H1 (cell line): ENCODE results near the gene GGA3. TPM values are rescaled to one million over a fixed set of nuclear protein-coding genes. Genes with fewer than 3 reads are reported as not detected.

Experiments
- CTCF ChIA-PET: fragments of 300-600 bp; sonication (Branson Sonifier 250); formaldehyde crosslinking; loops from one replicate; lab custom pipeline; 2021; ENCODE audit not compliant: partially characterized antibody; lab: Charles Lee
- POLR2A ChIA-PET: fragments of 300-600 bp; sonication (Branson Sonifier 250); formaldehyde crosslinking; loops from one replicate; lab custom pipeline; 2021; ENCODE audit warnings: inconsistent platforms; ENCODE audit not compliant: partially characterized antibody; lab: Charles Lee
- DNase-seq, 2 experiments: peaks; one replicate each; pipeline versions ENCODE4 v3.0.0 to v3.0.0-alpha.2; 2010 to 2022; ENCODE audit warnings: low spot score in 2 of 2, low read depth in 1 of 2, mixed read lengths in 1 of 2
- FAIRE-seq: peaks from 2 replicates; lab custom pipeline; 2011; peaks lifted over from hg19 to GRCh38; lab: Jason Lieb, UNC
- H2AFZ ChIP-seq: 2 replicates; pipeline ENCODE4 v1.8.1; 2012; ENCODE audit warnings: low read length, inconsistent platforms
- H2AK5ac ChIP-seq: 2 replicates; pipeline ENCODE4 v1.6.1; 2013; ENCODE audit warnings: low read depth, low read length
- H2BK120ac ChIP-seq: replicated peaks from 2 replicates; pipeline ENCODE3; 2013; ENCODE audit warnings: low read depth, low read length, inconsistent platforms
- H2BK12ac ChIP-seq: 2 replicates; pipeline ENCODE4 v1.6.1; 2013; ENCODE audit warnings: low read depth, low read length
- H2BK15ac ChIP-seq: 2 replicates; pipeline ENCODE4 v1.6.1; 2013; ENCODE audit warnings: low read length
- H2BK20ac ChIP-seq: 2 replicates; pipeline ENCODE4 v1.6.1; 2013; ENCODE audit warnings: low read length
- H2BK5ac ChIP-seq: 2 replicates; pipeline ENCODE4 v1.6.1; 2013; ENCODE audit warnings: low read depth, low read length
- H3K14ac ChIP-seq: 2 replicates; pipeline ENCODE4 v1.6.1; 2013; ENCODE audit warnings: inconsistent platforms; ENCODE audit not compliant: insufficient read length
- H3K18ac ChIP-seq: 2 replicates; pipeline ENCODE4 v1.6.1; 2013; ENCODE audit warnings: low read length; ENCODE audit errors: extremely low read depth
- H3K23ac ChIP-seq: 2 replicates; pipeline ENCODE4 v1.6.1; 2013; ENCODE audit warnings: inconsistent platforms; ENCODE audit not compliant: insufficient read length
- H3K23me2 ChIP-seq: 2 replicates; pipeline ENCODE4 v1.6.1; 2013; ENCODE audit warnings: low read depth, low read length
- H3K27ac ChIP-seq: 2 replicates; pipeline ENCODE4 v1.6.1; 2011; ENCODE audit warnings: low read depth, low read length, inconsistent platforms
- H3K27me3 ChIP-seq, 4 experiments: replicated peaks in 1 of 4; 1 replicate in 1 of 4; 2 replicates in 3 of 4; pipeline versions ENCODE4 v1.6.1 to v1.8.1; 2011 to 2013; ENCODE audit warnings: low read length in 3 of 4, mild to moderate bottlenecking in 3 of 4, inconsistent platforms in 2 of 4, mixed read lengths in 2 of 4, moderate library complexity in 1 of 4; ENCODE audit not compliant: control insufficient read depth in 3 of 4, insufficient read depth in 3 of 4; ENCODE audit errors: extremely low read depth in 1 of 4
- H3K36me3 ChIP-seq, 4 experiments: 2 replicates each; pipeline versions ENCODE4 v1.6.1 to v1.8.1; 2011 to 2013; ENCODE audit warnings: mild to moderate bottlenecking in 4 of 4, low read length in 3 of 4, moderate library complexity in 2 of 4, control low read depth in 1 of 4, inconsistent platforms in 1 of 4; ENCODE audit not compliant: insufficient read depth in 4 of 4, control insufficient read depth in 2 of 4
- H3K4ac ChIP-seq: replicated peaks from 2 replicates; pipeline ENCODE3; 2013; ENCODE audit warnings: low read length, low read depth, mixed read lengths, inconsistent platforms; ENCODE audit not compliant: insufficient read length
- H3K4me1 ChIP-seq, 4 experiments: replicated peaks in 1 of 4; 1 replicate in 1 of 4; 2 replicates in 3 of 4; pipeline versions ENCODE4 v1.6.1 to v1.8.1; 2011 to 2013; ENCODE audit warnings: low read length in 3 of 4, inconsistent platforms in 2 of 4, mixed read lengths in 1 of 4; ENCODE audit not compliant: insufficient read depth in 4 of 4, control insufficient read depth in 3 of 4
- H3K4me2 ChIP-seq, 2 experiments: 2 replicates each; pipeline versions ENCODE4 v1.6.1 to v1.8.1; 2011 to 2013; ENCODE audit warnings: low read depth in 2 of 2, low read length in 2 of 2, control low read depth in 1 of 2, inconsistent platforms in 1 of 2, mild to moderate bottlenecking in 1 of 2; ENCODE audit not compliant: insufficient read depth in 1 of 2
- H3K4me3 ChIP-seq, 4 experiments: fragments of 200-600, 300-600 bp in 1 of 4; sonication (generic), shearing (Covaris generic), sonication (Bioruptor Twin) in 1 of 4; 2 replicates each; pipeline versions ENCODE4 v1.5.1 to v1.8.1; 2011 to 2016; ENCODE audit warnings: low read length in 4 of 4, low read depth in 3 of 4, control low read depth in 2 of 4, inconsistent platforms in 2 of 4, mild to moderate bottlenecking in 2 of 4, mixed read lengths in 1 of 4, moderate library complexity in 1 of 4; ENCODE audit not compliant: insufficient read depth in 2 of 4; ENCODE audit errors: extremely low read depth in 1 of 4
- H3K56ac ChIP-seq: replicated peaks from 2 replicates; pipeline ENCODE3; 2013; ENCODE audit warnings: low read depth, mild to moderate bottlenecking, mixed read lengths, low read length, inconsistent platforms; ENCODE audit not compliant: insufficient read length
- H3K79me1 ChIP-seq: 2 replicates; pipeline ENCODE4 v1.6.1; 2013; ENCODE audit warnings: low read depth, low read length, control low read depth
- H3K79me2 ChIP-seq, 2 experiments: 2 replicates each; pipeline versions ENCODE4 v1.6.1 to v1.8.1; 2012 to 2013; ENCODE audit warnings: low read length in 2 of 2, mild to moderate bottlenecking in 2 of 2, inconsistent platforms in 1 of 2; ENCODE audit not compliant: insufficient read depth in 2 of 2, control insufficient read depth in 1 of 2
- H3K9ac ChIP-seq, 4 experiments: replicated peaks in 1 of 4; 1 replicate in 1 of 4; 2 replicates in 3 of 4; pipeline versions ENCODE4 v1.6.1 to v1.8.1; 2011 to 2013; ENCODE audit warnings: low read depth in 3 of 4, low read length in 3 of 4, control low read depth in 2 of 4, mild to moderate bottlenecking in 2 of 4, moderate library complexity in 2 of 4, inconsistent platforms in 1 of 4; ENCODE audit errors: extremely low read depth in 1 of 4
- H3K9me3 ChIP-seq, 2 experiments: 2 replicates each; pipeline versions ENCODE4 v1.6.1 to v1.8.1; 2012 to 2013; ENCODE audit warnings: mild to moderate bottlenecking in 2 of 2, moderate library complexity in 2 of 2, control low read depth in 1 of 2, inconsistent platforms in 1 of 2, low read depth in 1 of 2, low read length in 1 of 2, mixed read lengths in 1 of 2; ENCODE audit not compliant: insufficient read depth in 2 of 2
- H4K20me1 ChIP-seq, 2 experiments: replicated peaks in 1 of 2; 2 replicates each; pipeline versions ENCODE3 to v1.8.1; 2011 to 2013; ENCODE audit warnings: inconsistent platforms in 2 of 2, low read length in 2 of 2, mild to moderate bottlenecking in 1 of 2; ENCODE audit not compliant: insufficient read depth in 2 of 2, control insufficient read depth in 1 of 2
- H4K5ac ChIP-seq: 2 replicates; pipeline ENCODE4 v1.6.1; 2013; ENCODE audit warnings: low read length, low read depth, mixed read lengths, inconsistent platforms; ENCODE audit not compliant: insufficient read length
- H4K8ac ChIP-seq: 2 replicates; pipeline ENCODE4 v1.8.0; 2013; ENCODE audit warnings: mild to moderate bottlenecking, moderate library complexity, low read length, inconsistent platforms; ENCODE audit not compliant: insufficient read depth; ENCODE audit errors: extremely low read depth
- H4K91ac ChIP-seq: replicated peaks from 2 replicates; pipeline ENCODE3; 2013; ENCODE audit warnings: low read length, mixed read lengths, inconsistent platforms; ENCODE audit not compliant: insufficient read length
- BACH1 ChIP-seq: IDR thresholded peaks from 2 replicates; pipeline ENCODE4 v1.6.1; 2012; ENCODE audit warnings: low read length, improper control_type of control experiment
- BCL11A ChIP-seq, 2 experiments: IDR thresholded peaks; one replicate each; pipeline ENCODE4 v1.6.1; 2011; ENCODE audit warnings: low read depth in 2 of 2, low read length in 2 of 2, mild to moderate bottlenecking in 2 of 2
- BRCA1 ChIP-seq: IDR thresholded peaks from 2 replicates; pipeline ENCODE4 v1.6.1; 2012; ENCODE audit warnings: low read depth, low read length, improper control_type of control experiment
- CREB1 ChIP-seq: IDR thresholded peaks from 2 replicates; pipeline ENCODE4 v1.6.1; 2012; ENCODE audit warnings: inconsistent platforms
- GABPA ChIP-seq: IDR thresholded peaks from 2 replicates; pipeline ENCODE4 v1.6.1; 2011; ENCODE audit warnings: mild to moderate bottlenecking, low read length, moderate library complexity, borderline replicate concordance; ENCODE audit not compliant: insufficient read depth
- KDM4A ChIP-seq: IDR thresholded peaks from one replicate; pipeline ENCODE4 v1.7.1; 2012; ENCODE audit warnings: low read depth, mild to moderate bottlenecking, moderate library complexity, low read length, inconsistent platforms; ENCODE audit not compliant: severe bottlenecking
- NANOG ChIP-seq: IDR thresholded peaks from 2 replicates; pipeline ENCODE4 v1.6.1; 2011; ENCODE audit warnings: low read length, low read depth, mild to moderate bottlenecking, inconsistent platforms; ENCODE audit not compliant: insufficient read depth, poor library complexity, severe bottlenecking
- POLR2AphosphoS5 ChIP-seq: IDR thresholded peaks from 2 replicates; pipeline ENCODE4 v1.6.1; 2011; ENCODE audit warnings: low read depth, low read length
- POU5F1 ChIP-seq: IDR thresholded peaks from 2 replicates; pipeline ENCODE4 v1.6.1; 2011; ENCODE audit warnings: low read depth, mild to moderate bottlenecking, low read length, moderate library complexity
- RBBP5 ChIP-seq: IDR thresholded peaks from 2 replicates; pipeline ENCODE4 v1.7.1; 2012; ENCODE audit warnings: low read depth, mild to moderate bottlenecking, inconsistent platforms, low read length, moderate library complexity, borderline replicate concordance
- RFX5 ChIP-seq: IDR thresholded peaks from 2 replicates; pipeline ENCODE4 v1.6.1; 2011; ENCODE audit warnings: low read depth, low read length, improper control_type of control experiment, borderline replicate concordance
- SP4 ChIP-seq: IDR thresholded peaks from 2 replicates; pipeline ENCODE4 v1.6.1; 2012; ENCODE audit warnings: low read length, inconsistent platforms
- WGBS, 2 experiments: shearing (Covaris generic) in 1 of 2; methylation state at CpG; one replicate each; pipeline versions ENCODE4 v1.1.6 to v1.1.7; 2013 to 2015; ENCODE audit warnings: low lambda C conversion rate in 2 of 2, mixed read lengths in 2 of 2, inconsistent platforms in 1 of 2, low coverage in 1 of 2, missing lambda C conversion rate in 1 of 2; ENCODE audit not compliant: insufficient replicate concordance in 2 of 2, insufficient coverage in 1 of 2, insufficient read length in 1 of 2; ENCODE audit errors: extremely low coverage in 1 of 2, missing lambda C conversion rate in 1 of 2; 5-methylcytosine and 5-hydroxymethylcytosine counted together
- polyA plus RNA-seq, 7 experiments: library from polyadenylated mRNA; depleted of rRNA in 3 of 7; stranded (reverse) in 5 of 7; unstranded in 2 of 7; fragments of >200 nt in 5 of 7; fragments of 200-250 nt in 2 of 7; gene quantifications; 1 replicate in 5 of 7; 2 replicates in 1 of 7; 4 replicates in 1 of 7; pipeline versions ENCODE4 v1.2.1 to v1.2.3, GENCODE V29; 2011 to 2013; ENCODE audit warnings: missing spikeins in 2 of 7, mixed read lengths in 2 of 7
- total RNA-seq: library from RNA; stranded (reverse); fragmentation: NEBNext Ultra II Directional; extraction: Animal tissue kit (Norgen Biotek cat#: 25700); gene quantifications from 2 replicates; pipeline ENCODE4 v1.2.1, GENCODE V29; 2021

Gene GGA3
- total and polyA plus RNA-seq, 2 of the 8 experiments (the other 6 are each of a cell fraction or from before 2014, with no cell fraction given), result 40.6 to 60.0 TPM

GRCh38 chr17:75308732-75309629, 47.6 kb upstream of the GGA3 start:
- FAIRE-seq, result no peak
- POLR2A ChIA-PET, result interaction anchor here (1.0 to 1.3 kb wide), 2 partner anchors 9 to 154 kb away, joined by 3 read pairs; no protein-coding TSS in a partner anchor
- 94% methylated on average over 19 of the region's 20 CpGs; no CpG with 5 or more reads in 1 of the 2 experiments for WGBS, 2 experiments
- TF ChIP-seq BCL11A (IDR thresholded peaks at IDR 0.05; ENCODE audit: low read depth in 2 of 2, low read length in 2 of 2), result no peak
- TF ChIP-seq KDM4A, result no peak
- TF ChIP-seq BACH1, result no peak
- TF ChIP-seq SP4, result no peak
- TF ChIP-seq NANOG, result no peak
- no peak for TF ChIP-seq RFX5
- no peak for TF ChIP-seq BRCA1
- no peak for TF ChIP-seq POLR2AphosphoS5
- no peak for TF ChIP-seq GABPA
- TF ChIP-seq POU5F1, result no peak
- no peak for TF ChIP-seq RBBP5
- TF ChIP-seq CREB1, result no peak

More at GRCh38 chr17:75308732-75309629, 47.6 kb upstream of the GGA3 start:
- H3K36me3 ChIP-seq, result no peaks in the 10 kb centered on the region; a peak in 2 of 8 replicates
- H3K23me2 ChIP-seq, result no peaks in the 10 kb centered on the region; the same call in 1 of the 2 replicates
- no peak overlapping the region for H2BK15ac ChIP-seq
- H3K4me1 ChIP-seq, result peaks cover 0 to 4% (median 2%) of the 10 kb centered on the region in 4 experiments; a peak in 1 of 7 replicates
- DNase-seq, result no peak
- H3K4me3 ChIP-seq, result no peak overlapping the region
- H3K23ac ChIP-seq, result no peak overlapping the region
- H3K14ac ChIP-seq, result no peak overlapping the region
- H4K5ac ChIP-seq, result no peak overlapping the region
- peak overlapping the region in 1 of 4 experiments; percentile 5; a peak in 1 of 7 replicates for H3K9ac ChIP-seq
- no peak overlapping the region for H3K27ac ChIP-seq
- H2AFZ ChIP-seq, result no peak overlapping the region
- no peaks in the 10 kb centered on the region for H3K9me3 ChIP-seq
- H2BK20ac ChIP-seq, result no peak overlapping the region
- no peaks in the 10 kb centered on the region for H4K20me1 ChIP-seq
- no peak overlapping the region for H4K8ac ChIP-seq
- CTCF ChIA-PET, result interaction anchor here (0.7 to 3.8 kb wide), 6 partner anchors 13 to 148 kb away, joined by 3 to 17 read pairs (median 4); no protein-coding TSS in a partner anchor
- H4K91ac ChIP-seq, result peak overlapping the region; percentile 3
- H3K56ac ChIP-seq, result no peak overlapping the region
- H3K18ac ChIP-seq, result peak overlapping the region; percentile 60; the same call in 1 of the 2 replicates
- H3K79me2 ChIP-seq, result no peaks in the 10 kb centered on the region
- no peak overlapping the region for H2AK5ac ChIP-seq
- H3K79me1 ChIP-seq, result no peaks in the 10 kb centered on the region
- no peak overlapping the region for H2BK12ac ChIP-seq
- H3K4ac ChIP-seq, result no peak overlapping the region
- H3K27me3 ChIP-seq, result no peaks in the 10 kb centered on the region
- no peak overlapping the region for H3K4me2 ChIP-seq
- H2BK5ac ChIP-seq, result no peak overlapping the region
- no peak overlapping the region for H2BK120ac ChIP-seq
